SK-N-MC (cell line): ENCODE results near the gene LONP2.
"Not testable (repeated sequence)": the region's sequence is repeated elsewhere in the genome, so short reads cannot be mapped to it uniquely, and the experiment has no call there.

Experiments
- EZH2 ChIP-seq: fragments of 200-600 bp; sonication (generic); IDR thresholded peaks from one replicate; pipeline ENCODE4 v1.6.1; 2017; ENCODE audit warnings: antibody characterized with exemption
- FOXP2 ChIP-seq: optimal IDR thresholded peaks from 2 replicates; pipeline ENCODE3; 2011; ENCODE audit warnings: mild to moderate bottlenecking, moderate library complexity; ENCODE audit not compliant: insufficient read depth; ENCODE audit errors: extremely low read length, control extremely low read depth
- POLR2AphosphoS5 ChIP-seq: IDR thresholded peaks from 2 replicates; pipeline ENCODE4 v1.6.1; 2012; ENCODE audit warnings: mild to moderate bottlenecking, low read depth, low read length, borderline replicate concordance

DNA sequence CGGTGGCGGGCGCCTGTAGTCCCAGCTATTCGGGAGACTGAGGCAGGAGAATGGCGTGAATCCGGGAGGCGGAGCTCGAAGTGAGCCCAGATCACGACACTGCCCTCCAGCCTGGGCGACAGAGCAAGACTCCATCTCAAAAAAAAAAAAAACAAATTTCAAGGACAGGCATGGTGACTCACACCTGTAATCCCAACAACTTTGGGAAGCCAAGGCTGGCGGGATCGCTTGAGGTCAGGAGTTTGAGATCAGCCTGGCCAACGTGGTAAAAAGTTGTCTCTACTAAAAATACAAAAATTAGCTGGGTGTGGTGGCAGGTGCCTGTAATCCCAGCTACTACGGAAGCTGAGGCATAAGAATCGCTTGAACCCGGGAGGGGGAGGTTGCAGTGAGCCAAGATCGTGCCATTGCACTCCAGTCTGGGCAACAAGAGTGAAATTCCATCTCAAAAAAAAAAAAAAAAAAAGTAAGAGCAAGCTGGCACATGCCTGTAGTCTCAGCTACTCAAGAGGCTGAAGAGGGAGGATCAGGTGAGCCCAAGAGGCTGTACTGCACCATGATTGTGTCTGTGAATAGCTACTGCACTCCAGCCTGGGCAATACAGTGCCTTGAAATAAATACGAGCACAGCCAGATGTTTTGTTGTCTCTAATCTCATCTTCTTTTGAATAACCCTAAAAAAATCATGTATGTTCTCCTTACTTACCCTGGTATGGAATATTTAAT, 126.7 kb downstream of the LONP2 start:
- not testable (repeated sequence) for TF ChIP-seq POLR2AphosphoS5, EZH2, FOXP2
